ENCODE measurements around the gene ALOXE3.

The ALOXE3 gene

DNA sequence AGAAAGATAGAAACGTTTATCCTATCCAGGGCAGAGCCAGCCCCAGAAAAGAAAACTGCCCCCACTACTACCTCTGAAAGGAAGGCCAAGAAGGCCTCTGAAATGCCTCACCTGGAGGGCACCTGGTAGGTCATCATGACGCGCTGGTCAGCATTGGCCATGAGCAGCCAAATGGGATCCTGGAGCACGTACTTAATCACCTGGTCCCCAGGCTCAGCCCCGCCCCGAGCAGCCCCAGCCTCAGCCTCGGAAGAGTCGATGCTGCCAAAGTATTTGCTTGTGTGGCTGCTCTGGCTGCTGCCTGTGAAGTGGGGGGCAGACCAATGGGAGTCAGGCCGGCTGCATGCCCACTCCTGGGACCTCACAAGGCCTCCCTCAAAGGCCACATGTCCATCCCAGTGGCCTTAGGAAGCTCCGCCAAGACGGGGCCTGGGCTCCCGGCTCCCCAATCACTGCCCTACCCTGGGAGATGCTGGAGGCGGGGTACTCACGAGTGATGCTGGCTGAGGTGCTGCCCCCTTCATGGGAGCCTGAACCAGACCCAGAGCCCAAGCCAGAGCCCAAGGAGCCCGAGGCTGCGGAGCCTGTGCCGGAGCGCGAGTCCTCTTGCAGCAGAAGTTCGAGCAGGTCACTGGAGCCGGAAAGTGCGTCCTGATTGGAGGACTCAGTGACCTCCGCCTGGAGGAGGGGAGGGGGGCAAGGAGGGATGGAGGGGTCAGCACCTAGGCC, 24.0 kb upstream of the ALOXE3 start:
- DNase-seq (ENCODE audit: low read depth in 2 of 2) = no peak

DNA sequence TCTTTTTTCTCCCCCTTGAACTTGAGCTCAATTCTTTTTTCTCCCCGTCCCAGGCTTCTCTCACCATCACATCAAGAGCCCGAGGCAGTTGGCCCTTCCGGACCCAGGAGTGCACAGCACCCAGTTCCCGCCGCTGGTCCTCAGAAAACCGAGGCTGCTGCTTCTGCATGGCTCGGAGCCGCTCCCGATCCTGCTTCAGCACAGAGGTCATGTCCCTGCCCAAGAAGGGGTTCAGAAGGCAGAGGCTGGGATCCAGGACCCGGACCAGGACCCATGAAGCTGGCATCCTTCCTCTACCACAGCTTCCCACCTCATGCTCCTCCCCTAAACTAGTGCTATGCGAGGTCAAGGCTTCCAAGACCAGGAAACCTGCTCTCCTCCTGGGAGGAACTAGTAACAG, 23.4 kb upstream of the ALOXE3 start:
- DNase-seq (ENCODE audit: low read depth in 2 of 2) = no peak

DNA sequence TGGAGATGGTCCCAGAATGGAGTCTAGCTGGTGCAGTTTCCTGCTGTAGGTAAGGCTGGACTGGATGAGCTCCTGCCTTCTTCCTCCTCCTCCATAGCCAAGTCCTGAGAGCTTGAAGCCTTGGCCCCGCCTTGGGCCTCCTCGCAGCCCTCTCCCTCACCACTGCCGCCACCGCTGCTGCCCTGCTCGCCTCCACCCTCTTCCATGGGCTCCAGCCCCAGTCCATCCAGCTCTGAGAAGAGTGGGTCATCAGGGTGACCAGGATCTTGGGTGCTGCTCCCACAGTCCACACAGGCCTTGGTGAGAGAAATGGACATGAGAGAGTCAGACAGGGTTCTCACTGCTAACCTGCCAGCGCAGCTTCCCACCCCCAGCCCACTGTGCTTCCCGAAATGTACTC, 22.7 kb upstream of the ALOXE3 start:
- no peak for DNase-seq (ENCODE audit: low read depth in 2 of 2)

DNA sequence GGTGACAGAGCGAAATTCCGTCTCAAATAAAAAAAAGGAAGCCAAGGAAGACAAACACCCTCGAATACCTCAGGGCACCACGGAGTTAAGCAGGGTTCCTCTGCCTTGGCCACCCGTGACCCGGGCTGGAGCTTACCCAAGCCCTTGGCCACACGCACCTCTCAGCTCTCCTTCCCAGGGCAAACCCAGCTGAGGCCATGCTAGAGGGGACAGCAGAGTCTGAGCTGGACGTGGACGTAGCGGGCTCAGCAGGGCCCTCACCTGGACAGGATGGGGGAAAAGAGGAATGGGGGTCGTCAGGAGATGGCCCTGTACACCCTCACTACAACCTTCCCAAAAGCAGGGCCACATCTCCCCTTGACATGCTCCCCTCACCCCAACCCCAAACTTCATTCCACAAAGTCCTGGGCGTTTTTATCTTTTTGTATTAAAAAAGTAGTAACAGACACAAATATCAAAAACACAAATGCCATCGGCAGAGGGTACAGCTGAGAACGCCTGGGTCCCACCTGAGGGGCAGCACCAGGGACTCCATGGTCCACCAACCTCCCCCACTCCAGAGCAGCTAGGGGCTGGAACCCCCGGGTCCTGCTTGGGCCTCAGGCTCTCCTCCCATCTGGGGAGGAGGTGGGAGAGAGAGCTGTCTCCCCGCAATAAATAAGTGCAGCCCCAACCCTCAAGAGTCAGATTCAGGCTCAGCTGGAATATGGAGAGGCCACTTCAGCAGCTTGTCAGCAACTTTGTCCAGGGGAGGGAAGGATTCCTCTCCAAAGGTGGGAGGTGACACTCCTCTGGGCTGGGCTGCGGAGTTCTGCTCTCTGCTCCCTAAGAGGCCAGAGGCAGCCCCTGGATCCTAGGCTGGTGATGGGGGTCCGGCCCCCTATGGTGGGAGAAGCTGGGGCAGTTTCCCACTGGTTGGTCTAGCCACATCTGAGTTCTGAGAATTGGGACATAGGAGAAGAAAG, 22.0 kb upstream of the ALOXE3 start:
- DNase-seq (ENCODE audit: low read depth in 2 of 2) = no peak

DNA sequence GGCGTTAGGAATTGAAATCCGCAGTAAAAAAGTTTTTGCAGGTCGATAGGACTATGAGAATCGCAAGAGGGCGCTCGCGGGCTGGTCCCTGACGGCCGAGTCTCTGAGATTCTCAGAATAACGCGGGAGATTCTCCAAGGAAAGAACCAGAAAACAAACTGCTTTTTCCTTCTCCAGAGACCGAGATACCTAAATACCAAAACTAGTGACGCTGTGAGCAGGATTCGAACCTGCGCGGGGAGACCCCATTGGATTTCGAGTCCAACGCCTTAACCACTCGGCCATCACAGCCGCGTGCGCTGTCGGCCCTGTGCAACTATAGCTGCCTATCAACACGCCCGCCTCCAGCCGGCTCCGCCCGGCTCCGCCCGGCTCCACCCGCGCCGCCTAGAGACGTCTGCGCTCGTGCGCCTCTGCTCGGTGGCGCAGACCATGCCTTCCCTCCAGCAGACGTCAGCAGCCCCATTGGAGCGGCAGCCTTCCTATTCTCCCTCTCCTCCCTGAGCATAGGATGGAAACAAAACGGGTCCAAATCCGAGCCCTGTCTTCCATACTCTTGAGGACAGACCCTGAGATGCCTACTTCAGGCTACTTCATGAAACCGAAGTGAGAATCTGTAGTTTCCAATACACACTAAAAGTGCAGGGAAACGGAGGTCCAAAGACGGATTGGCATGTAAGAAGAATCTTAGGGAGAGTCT, 20.5 kb upstream of the ALOXE3 start:
- peak; percentile 98 to 99 for DNase-seq (ENCODE audit: low read depth in 2 of 2)

DNA sequence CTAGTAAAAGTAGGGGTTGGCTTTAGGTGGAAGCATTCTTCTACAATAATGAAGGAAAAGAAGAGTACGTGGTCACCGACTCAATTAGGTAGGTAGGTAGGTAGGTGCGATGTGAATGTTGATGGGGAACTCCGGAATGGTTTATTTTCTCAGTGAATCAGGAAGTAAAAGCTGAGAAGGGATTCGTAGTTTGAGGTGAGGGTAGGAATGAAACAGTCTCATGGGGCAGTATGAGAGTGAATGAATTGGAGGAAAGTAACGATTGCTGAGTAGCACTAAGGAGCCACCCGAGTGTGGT, 20.0 kb upstream of the ALOXE3 start:
- no peak for DNase-seq (ENCODE audit: low read depth in 2 of 2)

DNA sequence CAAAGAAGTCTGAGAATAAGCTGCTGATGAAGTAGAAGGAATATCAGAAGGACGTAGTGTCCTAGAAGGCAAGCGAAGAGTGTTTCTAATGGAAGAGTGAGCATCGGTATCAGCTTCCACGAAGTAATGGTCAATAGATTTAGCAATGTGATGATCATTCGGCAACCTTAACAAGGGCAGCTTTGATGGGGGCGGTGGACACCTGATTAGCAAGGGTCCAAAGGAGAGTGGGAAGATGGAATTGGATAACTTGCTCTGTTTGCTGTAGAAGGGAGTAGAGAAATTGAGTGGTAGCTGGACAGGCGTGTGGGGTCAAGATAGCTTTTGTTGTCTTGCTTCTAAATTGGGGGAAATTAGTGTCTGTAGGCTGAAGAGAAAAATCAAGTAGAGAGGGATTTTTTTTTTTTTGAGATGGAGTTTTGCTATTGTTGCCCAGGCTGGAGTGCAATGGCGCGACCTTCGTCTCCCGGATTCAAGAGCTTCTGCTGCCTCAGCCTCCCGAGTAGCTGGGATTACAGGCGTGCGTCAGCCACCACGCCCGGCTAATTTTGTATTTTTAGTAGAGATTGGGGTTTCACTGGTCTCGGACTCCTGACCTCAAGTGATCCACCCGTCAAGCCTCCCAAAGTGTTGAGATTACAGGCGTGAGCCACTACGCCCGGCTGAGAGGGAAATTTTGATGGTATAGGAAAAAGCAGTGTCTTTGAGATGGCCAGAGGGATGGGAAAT, 19.5 kb upstream of the ALOXE3 start:
- DNase-seq (ENCODE audit: low read depth in 2 of 2) = no peak

DNA sequence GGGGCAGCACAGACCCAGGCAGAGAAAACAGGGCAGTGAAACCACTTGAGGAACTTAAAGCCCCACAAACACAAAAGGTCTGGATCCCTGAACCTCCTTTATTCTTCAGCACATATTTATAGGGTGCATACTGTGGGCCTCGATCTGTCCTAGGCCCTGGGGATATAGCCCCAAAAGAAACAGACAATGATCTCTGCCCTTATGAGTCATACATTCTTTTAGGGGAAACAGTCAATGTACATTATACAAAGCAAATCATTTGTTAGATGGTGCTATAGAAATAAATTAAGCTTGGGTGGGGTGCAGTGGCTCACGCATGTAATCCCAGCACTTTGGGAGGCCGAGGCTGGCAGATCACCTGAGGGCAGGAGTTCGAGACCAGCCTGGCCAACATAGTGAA, 15.6 kb upstream of the ALOXE3 start:
- DNase-seq (ENCODE audit: low read depth in 2 of 2) = no peak

DNA sequence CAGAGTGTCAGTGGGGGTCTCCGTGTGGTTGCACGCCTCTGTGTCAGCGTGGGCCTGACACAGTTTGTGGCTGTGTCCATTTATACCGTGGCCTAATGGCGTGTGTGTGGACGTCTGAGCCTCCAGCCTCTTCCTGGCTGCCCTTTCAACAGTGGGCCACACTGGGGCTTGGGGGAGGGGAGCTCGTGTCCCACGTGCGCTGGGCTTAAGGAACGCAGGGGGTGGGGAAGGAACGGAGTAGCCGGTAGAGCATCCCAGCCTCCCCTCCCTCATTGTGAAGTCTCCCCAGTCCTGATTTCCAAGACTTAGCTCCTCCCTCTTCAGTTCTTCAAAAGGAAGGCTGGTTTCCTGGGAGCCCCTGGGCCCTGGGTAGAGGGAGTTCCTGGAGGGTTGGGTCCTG, 15.1 kb upstream of the ALOXE3 start:
- no peak for DNase-seq (ENCODE audit: low read depth in 2 of 2)

DNA sequence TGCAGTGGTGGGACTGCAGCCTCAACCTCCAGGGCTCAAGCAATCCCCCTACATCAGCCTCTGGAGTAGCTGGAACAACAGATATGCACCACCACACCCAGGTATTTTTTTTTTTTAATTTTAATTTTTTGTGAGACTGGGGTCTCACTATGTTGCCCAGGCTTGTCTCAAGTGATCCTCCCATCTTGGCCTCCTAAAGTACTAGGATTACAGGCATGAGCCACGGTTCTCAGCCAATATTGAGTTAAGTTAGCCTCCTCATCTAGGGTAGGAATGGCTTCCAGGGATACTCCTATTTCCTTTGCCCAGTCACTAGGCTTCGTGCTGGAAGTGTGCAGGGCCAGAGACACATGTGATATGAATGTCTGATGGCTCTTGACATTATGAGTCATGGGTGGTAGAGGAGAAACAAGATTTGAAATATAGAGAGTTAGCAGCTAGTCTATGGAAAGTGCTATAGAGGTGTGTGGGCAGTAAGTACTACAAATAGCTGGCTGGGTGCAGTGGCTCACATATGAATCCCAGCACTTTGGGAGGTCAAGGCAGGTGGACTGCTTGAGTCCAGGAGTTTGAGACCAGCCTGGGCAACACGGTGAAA, 13.6 kb upstream of the ALOXE3 start:
- no peak for DNase-seq (ENCODE audit: low read depth in 2 of 2)

DNA sequence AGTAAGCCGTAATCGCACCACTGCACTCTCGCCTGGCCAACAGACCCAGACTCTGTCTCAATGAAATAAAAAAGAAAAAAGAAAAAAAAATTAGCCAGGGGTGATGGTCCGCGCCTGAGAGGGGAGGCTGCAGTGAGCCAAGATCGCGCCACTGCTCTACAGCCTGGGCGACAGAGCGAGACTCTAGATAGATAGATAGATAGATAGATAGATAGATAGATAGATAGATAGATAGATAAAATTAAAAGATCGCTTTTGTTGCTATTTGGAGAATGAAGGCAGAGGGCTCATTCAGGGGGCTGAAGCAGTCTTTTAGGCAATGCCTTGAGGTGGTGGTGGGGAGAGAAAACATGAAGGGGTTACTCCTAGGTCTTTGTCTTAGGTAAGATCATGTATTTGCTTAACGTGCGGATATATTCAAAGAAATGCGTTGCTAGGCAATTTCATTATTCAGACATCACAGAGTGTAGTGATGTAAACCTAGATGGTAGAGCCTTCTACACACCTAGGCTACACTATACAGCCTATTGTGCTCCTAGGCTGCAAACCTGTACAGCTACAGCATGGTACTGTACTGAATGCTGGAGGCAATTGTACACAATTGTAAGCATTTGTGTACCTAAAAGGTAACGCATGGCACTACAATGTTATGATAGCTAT, 9.9 kb upstream of the ALOXE3 start:
- DNase-seq (ENCODE audit: low read depth in 2 of 2) = no peak

DNA sequence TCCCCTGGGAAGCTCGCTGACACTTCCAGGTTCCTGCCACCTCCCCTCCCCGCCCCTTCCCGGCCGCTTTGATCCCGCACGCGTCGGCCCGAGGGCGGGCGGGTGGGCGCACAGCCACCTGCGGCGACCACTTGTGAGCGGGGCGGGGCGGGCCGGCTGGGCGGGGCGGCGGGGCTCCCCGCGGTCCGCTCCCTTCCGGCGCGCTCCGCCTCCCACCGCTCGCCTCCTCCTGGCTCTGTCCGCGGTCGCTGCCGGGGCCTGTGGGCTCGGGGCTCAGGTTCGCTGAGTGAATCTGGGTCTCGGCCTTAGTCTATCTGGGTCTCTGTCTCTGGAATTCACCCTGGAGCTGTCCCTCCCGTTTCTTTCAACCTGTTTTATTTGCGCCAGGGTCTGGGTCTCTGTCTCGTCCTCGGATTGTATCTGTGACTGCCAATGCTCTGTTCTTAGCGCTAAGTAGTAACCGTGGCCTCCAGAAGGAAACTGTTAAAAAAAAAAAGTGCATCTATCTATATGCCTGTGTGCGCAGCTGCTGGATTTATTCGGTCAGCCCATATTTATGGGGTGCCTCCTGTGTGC, 8.3 kb upstream of the ALOXE3 start:
- DNase-seq (ENCODE audit: low read depth in 2 of 2) = no peak

DNA sequence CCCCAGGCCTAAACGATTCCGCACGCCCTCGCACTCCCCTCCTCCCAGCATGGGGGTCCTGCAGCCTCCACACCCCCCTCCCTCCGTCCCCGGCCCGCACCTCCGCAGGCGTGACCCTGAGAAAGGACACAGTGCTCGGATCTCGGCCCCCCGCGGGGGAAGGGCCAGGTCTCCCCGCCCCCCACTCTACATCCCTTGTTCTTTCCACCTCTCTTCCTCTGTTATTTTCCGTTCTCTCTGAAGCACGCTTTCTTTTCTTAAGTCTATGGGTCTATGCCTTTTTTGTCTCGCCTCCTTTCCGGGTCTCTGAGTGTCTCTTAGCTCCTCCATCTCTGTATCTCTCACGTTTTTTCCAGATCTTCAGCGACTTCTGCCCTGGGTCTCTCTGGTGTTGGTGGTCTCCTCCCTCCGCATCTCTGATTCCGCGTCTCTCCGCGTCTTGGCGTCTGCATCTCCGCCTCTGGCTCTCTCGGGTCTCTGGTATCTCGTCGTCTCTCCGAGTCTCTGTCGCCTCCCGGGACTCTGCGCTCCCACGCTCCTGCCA, 7.7 kb upstream of the ALOXE3 start:
- DNase-seq (ENCODE audit: low read depth in 2 of 2) = no peak

DNA sequence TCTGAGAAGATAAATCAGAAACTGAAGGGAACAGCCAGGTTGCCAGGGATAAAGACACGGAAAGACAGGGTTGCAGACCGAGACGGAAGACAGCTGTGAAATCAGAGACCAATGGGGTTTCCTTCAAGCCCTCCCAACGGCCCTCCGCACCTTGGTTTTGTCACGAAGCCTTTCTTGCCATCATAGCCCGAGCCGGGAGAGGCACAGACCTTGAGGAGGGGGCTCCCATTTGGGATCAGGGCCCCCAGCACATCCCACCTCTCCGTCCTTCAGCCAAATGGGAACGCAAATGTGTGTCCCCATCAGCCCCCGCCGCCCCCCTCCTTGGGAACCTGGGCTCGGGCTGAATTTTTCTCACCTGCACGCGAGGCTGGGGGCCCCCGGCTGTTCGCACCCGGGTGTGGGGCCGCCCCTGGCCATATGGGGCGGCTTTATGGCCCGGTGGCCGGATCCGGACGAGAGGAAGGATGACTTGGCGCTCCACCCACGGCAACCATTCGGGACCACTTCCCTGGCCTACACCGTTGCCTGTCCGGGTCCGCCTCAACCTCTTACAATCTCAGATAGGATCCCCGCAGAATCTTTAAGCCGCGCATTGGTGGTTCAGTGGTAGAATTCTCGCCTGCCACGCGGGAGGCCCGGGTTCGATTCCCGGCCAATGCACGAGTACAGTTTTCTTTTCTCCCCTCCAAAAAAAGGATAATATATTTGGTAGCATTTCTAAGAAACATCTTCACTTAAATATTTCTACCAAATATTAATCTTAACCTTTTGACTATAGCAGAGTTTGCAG, 7.0 kb upstream of the ALOXE3 start:
- DNase-seq (ENCODE audit: low read depth in 2 of 2) = peak; percentile 92

DNA sequence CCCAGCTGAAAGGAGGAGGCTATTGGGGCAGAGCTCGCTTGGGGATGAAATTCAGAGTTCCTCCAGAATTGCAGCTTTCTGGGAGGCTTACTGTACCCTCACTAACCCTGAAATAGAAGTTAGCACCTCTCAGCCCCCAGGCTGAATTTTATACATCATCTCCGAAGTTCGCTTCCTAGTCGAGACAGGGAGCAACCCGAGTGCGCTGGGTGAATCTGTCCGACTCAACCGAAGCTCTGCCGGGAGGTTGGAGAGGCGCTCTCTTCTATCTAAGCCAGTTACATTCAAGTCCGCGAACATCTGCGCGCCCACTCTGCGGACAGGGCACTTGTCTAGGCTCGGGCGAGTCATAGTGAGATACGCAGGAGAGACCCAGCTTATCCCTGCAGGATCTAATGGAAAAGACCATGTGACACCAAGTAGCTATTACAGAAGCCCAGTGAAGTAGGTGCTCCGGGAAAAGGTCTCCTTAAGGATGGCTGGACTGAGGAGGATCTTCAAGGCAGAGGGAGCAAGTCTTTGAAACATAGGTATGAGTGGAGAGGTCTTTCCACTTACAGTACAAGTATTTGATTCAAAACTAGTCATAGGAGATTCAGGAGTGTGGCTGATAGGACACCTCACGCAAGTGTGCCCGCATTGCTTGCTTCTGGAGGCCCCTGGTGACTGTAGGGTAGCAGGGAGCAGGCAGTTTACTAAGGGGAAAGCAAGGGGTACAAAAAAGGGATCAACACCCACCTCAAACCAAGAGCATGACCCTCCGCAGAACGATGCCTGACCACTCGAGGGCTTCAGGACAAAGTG, 6.2 kb upstream of the ALOXE3 start:
- no peak for DNase-seq (ENCODE audit: low read depth in 2 of 2)

DNA sequence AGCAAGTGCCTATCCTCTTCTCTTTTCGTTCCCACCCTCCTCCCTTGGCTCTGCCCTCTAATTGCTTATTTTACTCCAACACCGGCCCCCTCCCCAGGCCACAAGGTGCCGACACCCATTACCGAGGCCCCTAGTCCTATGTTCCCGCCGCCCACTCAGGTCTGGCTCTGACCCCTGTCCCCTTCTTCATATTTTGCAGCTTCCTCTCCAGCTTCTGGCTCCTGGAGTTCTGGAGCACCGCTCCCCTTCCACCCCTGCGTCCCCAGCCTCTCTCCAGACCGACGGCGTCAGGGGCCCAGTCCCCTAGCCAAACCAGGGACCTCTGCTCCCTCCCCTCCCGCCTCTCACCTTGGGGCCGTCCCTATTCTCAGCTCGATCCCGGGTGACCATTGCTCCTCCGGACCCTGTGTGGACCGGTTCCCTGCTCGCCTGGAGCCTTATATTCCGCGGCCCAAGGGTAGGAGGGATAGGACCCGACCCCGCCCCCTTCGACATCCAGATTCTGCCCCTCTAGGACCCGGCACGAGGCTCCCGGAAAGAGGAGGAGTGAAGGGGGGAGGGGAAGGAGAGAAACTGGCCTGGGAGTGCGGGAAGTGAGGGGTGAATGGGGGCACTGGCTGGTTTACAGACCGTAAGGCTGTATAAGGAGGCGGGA, 5.5 kb upstream of the ALOXE3 start, which contains the start of gene HES7:
HES7 (minus strand) TSS at position 412 of the 655 bp plus-strand sequence; CDS start at position 390, 22 bp downstream.
- DNase-seq (ENCODE audit: low read depth in 2 of 2) = no peak

DNA sequence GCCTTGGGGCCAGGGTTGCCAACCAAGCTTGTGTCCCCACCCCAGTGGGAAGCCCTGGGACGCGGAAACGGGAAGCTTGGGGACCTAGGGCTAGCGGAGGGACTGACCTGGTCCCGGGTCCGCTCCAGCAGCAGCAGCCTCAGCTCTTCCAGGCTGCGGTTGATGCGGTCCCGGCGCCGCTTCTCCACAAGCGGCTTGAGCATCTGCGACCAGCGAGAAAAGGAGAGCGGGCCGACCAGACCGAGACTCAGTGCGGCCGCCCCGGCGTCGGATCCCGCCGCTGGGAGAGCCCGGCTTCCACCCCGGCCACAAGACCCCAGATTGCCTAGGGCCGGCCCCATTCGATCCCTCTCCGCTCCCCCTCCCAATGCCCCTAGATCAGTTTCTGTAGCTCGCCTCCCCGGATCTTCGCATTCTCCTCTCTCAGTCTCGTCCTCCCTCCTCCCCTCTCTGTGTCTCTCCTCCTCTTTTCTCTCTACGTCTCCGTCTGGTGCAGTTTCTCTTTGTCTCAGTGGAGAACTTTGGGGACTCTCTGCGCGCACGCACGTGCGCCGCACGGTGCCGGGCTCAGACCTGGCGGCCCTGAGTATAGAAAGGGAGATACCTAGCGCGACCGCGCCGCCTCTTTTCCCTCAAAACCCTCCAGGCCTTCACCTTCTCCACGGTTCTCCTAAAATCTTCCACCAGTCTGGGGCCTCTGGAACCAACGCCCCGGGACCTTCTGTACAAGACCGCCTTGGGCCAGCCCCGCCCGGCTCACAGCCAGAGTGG, 4.8 kb upstream of the ALOXE3 start:
- DNase-seq (ENCODE audit: low read depth in 2 of 2) = no peak

Measured in stimulated activated CD4-positive, alpha-beta T cell treated with anti-CD3 and anti-CD28 coated beads, Interleukin-12 subunit alpha, Interleukin-12 subunit beta, amount 100 ng/mL, for 24 hours (primary cell).